Inflammatory macrophage treated with lipopolysaccharide for 4 hours (primary cell): ENCODE results near the gene NDFIP1.
"Not testable (repeated sequence)": the region's sequence is repeated elsewhere in the genome, so short reads cannot be mapped to it uniquely, and the experiment has no call there.

Experiments used
- DNase-seq: peaks from one replicate; pipeline ENCODE4 v3.0.0-alpha.2; 2020

NDFIP1 gene

DNA sequence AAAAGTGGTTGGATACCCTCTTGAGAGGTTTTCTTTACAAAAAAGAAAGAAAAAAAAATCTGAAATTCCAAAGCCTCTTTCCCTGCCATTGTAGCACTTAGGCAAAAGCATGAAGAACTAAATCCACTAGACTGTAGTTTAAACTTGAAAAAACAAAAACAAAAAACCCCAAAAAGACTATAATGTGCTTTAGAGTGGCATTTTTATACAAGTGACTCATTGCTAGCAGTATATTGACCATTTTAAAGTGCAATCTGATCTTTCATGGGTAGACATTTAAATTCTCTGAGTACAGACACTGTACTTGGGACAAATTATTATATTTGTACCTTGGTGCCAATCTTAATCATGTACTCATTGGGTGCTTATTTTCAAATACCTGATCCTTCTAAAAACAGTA lies 50.8 kb downstream of the NDFIP1 start:
- DNase-seq = no peak

- no peak for DNase-seq
Measured at GRCh38 chr5:142164315-142164714, 55.7 kb downstream of the NDFIP1 start.

DNA sequence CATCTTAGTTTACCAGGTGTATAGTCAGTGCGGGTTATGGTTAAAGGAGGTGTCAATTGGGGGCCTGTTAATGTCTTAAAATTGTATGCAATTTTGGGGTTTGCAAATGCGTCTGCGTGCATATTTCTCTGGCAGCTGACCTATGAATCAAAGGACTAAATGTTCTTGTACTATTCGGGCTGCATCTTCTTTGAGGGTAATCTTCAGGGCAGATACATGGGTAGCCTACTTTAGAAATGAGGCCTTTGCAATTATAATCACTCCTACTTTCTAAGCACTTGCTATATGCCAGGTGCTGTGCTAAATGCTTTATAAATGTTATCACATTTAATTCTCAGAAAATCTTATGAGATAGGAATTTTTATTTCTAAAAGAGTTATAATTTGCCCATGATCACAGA lies 58.2 kb downstream of the NDFIP1 start:
- no peak for DNase-seq

- DNase-seq = no peak
Measured at GRCh38 chr5:142167458-142167857, 58.9 kb downstream of the NDFIP1 start.

DNA sequence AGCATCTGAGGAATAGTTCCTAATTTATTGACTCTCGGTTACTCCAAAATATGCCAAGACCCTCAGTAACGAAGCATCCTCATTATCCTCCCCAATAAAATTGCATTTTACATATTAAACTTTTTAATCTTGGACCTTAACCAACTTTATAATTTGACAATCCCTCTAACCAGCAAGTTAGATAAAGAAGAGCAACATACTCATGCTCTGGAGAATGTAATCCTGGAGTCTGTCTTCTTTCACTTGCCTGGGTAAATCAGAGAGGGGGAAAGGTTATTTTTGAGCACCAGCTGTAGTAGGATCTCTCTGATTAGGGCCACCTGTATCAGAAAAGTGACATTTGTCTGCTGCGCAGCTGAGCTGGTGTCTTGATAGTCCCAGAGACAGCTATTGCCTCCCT lies 59.8 kb downstream of the NDFIP1 start:
- DNase-seq = no peak

GRCh38 chr5:142170254-142170953 lies 61.8 kb downstream of the NDFIP1 start:
- DNase-seq = no peak

DNA sequence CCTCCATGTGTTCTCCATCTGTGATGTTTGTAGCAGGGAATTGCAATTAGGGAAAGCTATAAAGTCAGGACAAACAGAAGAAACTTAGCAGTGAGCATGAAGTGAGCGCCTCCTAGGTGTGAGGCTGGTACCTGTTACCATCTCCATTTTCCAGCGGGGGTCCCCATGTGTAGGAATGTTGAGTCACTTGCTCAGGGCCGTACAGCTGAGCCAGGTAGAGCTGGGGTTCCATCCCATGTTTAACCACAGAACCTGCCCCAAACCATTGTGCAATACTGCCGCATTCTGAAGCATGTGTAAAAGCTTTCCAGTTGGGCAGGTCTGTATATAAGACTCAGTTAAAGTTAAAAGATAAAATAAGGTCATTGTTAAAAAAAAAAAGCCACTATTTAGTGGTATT lies 62.7 kb downstream of the NDFIP1 start:
- DNase-seq = no peak

DNA sequence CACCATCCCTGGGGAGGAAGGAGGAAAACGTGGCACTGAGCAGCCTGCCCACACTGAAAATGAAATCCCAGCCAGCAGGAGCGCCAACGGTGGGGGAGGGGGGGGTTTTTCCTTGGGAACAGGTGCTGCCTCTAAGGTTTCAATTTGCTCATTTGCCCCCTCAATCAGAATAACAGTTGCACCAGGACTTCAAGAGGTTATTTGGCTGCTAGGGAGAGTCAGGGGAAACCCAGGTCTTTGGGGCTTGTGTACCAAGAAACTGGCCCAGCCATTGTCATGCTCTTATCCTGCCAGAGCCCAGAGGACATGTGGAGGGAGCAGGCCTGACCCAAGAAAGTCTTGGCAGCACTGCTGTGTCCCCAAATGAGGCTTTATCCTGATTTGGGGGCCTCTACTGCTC lies 66.5 kb downstream of the NDFIP1 start:
- no peak for DNase-seq

GRCh38 chr5:142175461-142176142 lies 67.0 kb downstream of the NDFIP1 start:
- no peak for DNase-seq

DNA sequence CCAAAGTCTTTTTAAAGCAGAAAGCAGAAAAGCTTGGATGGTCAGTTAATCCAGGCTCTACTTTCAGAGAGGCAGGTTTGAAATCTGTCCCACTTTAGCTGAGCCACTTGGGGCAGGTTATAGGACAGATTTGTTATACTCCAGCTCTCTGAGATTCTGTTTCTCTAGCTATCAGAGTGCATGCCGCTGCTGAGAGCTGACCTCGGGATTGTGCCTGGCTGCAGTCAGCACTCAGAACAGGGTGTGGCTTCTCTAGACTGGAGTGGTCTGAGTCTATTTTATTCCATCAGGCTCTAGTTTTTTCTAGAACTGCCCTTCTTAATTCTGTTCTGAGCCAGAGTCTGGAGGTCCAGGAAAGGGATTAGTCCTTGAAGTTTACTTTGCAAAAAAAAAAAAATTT lies 67.7 kb downstream of the NDFIP1 start:
- no peak for DNase-seq

- no peak for DNase-seq
Measured at GRCh38 chr5:142178651-142179050, 70.1 kb downstream of the NDFIP1 start.

- DNase-seq = no peak
Measured at GRCh38 chr5:142179776-142180387, 71.3 kb downstream of the NDFIP1 start.

DNA sequence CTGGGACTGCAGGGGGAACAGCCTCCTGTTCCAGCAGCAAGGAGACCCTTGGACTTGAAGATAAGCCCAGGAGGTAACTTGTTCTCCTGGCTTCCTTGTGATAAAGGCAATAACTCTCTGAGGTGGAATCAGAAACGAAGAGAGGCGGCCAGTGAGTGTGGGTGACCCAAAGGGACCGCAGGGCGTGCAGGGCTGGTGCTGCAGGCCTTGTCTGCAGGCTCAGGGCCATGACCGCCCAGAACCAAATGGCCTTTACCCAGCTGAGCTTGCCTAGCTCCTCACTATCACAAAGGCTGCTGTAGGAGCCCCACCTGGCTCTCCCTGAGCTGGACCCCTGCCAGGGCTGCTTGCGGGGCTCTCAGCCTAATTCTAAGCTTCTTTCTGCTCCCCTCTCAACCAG lies 72.5 kb downstream of the NDFIP1 start:
- no peak for DNase-seq

- DNase-seq = no peak
Measured at GRCh38 chr5:142181547-142182163, 73.1 kb downstream of the NDFIP1 start.

DNA sequence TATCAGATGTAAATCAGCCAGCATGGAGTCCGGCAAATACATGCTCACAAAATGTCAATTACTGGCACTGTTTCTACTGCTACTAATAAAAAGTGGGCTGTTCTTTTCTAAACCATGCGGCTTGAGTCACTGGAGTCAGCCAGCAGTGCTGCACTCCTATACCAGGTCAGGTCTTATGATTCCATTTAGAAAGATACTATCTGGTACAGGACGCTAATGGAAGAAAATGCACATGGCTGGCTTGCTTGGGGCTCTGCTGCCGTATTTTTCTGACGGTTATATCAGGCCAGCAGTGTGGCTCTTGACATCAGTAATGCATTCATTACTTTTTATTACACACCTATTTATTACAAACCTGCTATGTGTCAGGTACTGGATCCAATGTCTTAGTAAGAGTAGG lies 74.3 kb downstream of the NDFIP1 start:
- DNase-seq = no peak

- no peak for DNase-seq
Measured at GRCh38 chr5:142183561-142183960, 75.0 kb downstream of the NDFIP1 start.

DNA sequence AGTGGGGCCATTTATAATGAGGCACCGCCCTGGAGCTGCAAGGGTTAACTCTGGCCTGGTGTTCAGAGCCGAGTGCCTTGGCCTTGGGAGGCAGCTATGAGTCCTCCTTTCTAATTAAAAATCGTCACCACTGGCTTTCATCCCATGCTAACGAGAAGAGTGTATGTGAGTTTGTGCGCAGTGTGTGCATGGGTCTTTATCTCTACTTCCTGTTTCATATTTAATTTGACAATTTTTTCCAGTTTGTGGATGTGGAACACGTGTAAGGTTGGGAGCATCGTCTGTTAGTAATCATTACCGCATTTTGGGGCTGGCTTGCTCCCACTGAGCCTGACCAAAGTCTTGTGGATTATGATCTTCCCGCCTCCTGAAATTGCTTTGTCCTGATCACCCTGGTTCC lies 76.4 kb downstream of the NDFIP1 start:
- DNase-seq = no peak

DNA sequence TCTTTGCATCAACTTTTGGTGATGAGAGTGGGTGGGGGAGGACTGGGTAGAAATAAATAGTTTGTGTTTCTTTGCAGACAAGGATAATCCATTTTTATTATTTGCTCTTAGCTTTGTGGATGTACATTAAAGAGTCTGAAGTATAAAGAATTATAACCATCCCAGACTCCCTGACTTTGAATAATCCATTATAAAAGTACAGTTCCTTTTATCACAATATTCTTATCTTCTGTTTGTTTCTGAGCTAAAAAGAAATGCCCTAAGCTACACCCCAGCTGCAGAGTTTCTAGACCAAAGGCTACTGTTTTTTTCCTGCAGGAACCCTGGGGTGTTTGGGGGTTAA lies 77.9 kb downstream of the NDFIP1 start:
- no peak for DNase-seq

- no peak for DNase-seq
Measured at GRCh38 chr5:142186857-142187594, 78.4 kb downstream of the NDFIP1 start.

DNA sequence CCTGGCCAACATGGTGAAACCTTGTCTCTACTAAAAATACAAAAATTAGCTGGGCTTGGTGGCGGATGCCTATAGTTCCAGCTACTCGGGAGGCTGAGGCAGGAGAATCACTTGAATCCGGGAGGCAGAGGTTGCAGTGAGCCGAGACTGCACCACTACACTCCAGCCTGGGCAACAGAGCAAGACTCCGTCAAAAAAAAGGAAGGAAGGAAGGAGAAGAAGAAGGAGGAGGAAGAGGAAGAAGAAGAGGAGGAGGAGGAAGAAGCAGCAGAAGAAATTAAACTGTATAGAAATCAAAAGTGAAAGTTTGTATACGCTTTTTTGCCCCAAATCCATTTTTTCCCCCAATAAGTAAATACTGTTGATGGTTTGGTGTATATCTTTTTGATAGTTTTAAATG lies 80.1 kb downstream of the NDFIP1 start:
- not testable (repeated sequence) for DNase-seq

GRCh38 chr5:142189813-142190212 lies 81.2 kb downstream of the NDFIP1 start:
- no peak for DNase-seq

DNA sequence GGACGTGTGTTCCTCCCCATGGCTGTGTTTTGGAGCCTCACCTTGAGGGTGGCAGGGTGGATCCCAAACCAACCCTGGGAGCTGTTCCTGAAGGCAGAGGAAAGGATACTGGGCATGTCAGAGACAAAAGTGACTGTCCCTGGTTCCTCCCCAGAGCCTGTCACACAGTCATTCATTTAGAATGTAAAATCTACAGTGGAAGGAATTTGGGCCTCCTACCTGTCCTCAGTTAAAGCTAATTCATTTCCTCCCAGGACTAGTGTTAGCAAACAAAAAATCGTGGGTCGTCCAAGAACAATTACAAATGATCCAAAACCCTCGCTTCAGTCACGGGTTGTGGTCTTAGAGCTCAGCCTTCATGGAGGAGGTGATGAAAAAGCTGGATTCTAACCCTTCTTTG lies 83.2 kb downstream of the NDFIP1 start:
- DNase-seq = no peak
